ENCODE results near the gene ZBTB24. TPM values are rescaled to one million over a fixed set of nuclear protein-coding genes. Genes with fewer than 3 reads are reported as not detected.

Gene ZBTB24
- total and polyA plus RNA-seq, 10 donors, result 4.5 to 15.0 (median 11.9) TPM

DNA sequence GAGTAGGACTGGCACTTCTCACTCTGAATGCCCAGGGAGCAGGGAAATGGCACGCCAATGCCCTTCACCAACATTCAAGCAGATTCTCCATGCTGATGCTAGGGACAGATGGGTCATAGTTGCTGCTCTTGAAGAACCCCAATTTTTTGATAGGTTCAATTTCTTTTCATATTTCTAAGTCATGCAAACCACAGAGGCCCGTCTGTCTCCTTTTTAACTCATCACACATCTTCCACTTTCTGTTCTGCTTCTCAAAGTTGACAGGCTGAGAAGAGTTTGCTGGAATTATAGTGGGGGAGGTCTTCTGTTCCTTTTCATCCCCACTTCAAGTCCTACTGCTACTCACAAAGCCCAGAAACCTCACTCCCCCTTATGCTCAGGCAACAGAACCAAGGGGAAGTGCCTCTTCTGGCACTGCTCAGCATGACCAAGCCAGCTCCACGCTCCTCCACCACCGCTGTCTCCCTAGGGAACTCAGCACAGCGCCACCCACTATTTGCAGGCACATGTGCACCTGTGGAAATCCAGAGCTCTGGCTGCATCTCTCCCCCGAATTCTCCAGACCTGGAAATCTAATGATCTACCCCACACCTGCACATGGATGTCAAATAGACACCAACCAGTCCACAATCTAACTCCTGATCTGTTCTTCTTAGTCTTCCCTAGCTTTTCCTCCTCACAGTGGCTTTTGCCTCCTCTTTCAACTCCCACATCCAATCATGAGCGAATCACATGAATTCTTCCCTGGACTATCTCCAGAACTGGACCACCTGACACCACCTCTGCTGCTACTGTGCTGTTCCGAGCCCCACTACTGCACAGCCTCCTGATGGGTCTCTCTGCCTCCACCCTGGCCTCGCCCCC is 10.7 kb downstream of the ZBTB24 start:
- TF ChIP-seq POLR2A (IDR thresholded peaks at IDR 0.05), result no peak
- TF ChIP-seq POLR2AphosphoS5 (IDR thresholded peaks at IDR 0.05), result peak in 1 of 3 donors; percentile 49
- peaks cover 8 to 73% (median 31%) of the 10 kb centered on the region in 6 donors for H3K4me1 ChIP-seq
- H3K9me3 ChIP-seq, result no peaks in the 10 kb centered on the region
- H3K4me3 ChIP-seq, result no peak overlapping the region
- 72 to 85% (median 80%) methylated on average over 7 to 9 of the region's 9 CpGs for WGBS, 5 donors
- intact Hi-C loops (cut with DNase I; ENCODE audit: low total_unique reads), result no loop called here
- H3K36me3 ChIP-seq, result peaks cover 0 to 100% (median 77%) of the 10 kb centered on the region in 6 donors
- no peaks in the 10 kb centered on the region for H3K27me3 ChIP-seq (replicated peaks in 1 of 7)
- no peak for DNase-seq
- peak overlapping the region in 1 of 8 donors; percentile 37 for H3K27ac ChIP-seq

- H3K9me3 ChIP-seq, result no peaks in the 10 kb centered on the region
- peak overlapping the region in 1 of 8 donors; percentile 37 for H3K27ac ChIP-seq
- H3K4me3 ChIP-seq, result no peak overlapping the region
- no peaks in the 10 kb centered on the region for H3K27me3 ChIP-seq (replicated peaks in 1 of 7)
- 87 to 91% (median 88%) methylated on average over 3 to 5 of the region's 5 CpGs for WGBS, 5 donors
- TF ChIP-seq POLR2AphosphoS5 (IDR thresholded peaks at IDR 0.05) (no peak), POLR2A (IDR thresholded peaks at IDR 0.05) (no peak), CTCF (IDR thresholded peaks at IDR 0.05 in 8 of 11, conservative IDR thresholded peaks at IDR 0.05 in 3 of 11) (no peak)
- H3K4me1 ChIP-seq, result peaks cover 3 to 64% (median 20%) of the 10 kb centered on the region in 6 donors
- intact Hi-C loops (cut with DNase I; ENCODE audit: low total_unique reads), result no loop called here
- no peak for DNase-seq
- peaks cover 0 to 100% (median 82%) of the 10 kb centered on the region in 6 donors for H3K36me3 ChIP-seq
Measured at GRCh38 chr6:109471105-109471810, 11.8 kb downstream of the ZBTB24 start.

GRCh38 chr6:109469591-109470189 is 13.3 kb downstream of the ZBTB24 start:
- no peaks in the 10 kb centered on the region for H3K27me3 ChIP-seq (replicated peaks in 1 of 7)
- no peak for DNase-seq
- H3K4me1 ChIP-seq, result peaks cover 3 to 67% (median 16%) of the 10 kb centered on the region in 6 donors
- H3K27ac ChIP-seq, result peak overlapping the region in 1 of 8 donors; percentile 49
- H3K9me3 ChIP-seq, result no peaks in the 10 kb centered on the region
- 75 to 94% (median 84%) methylated on average over 5 of the region's 5 CpGs for WGBS, 5 donors
- no peak overlapping the region for H3K4me3 ChIP-seq
- TF ChIP-seq POLR2AphosphoS5 (IDR thresholded peaks at IDR 0.05), result no peak
- TF ChIP-seq CTCF (IDR thresholded peaks at IDR 0.05 in 8 of 11, conservative IDR thresholded peaks at IDR 0.05 in 3 of 11), result no peak
- no peak for TF ChIP-seq POLR2A (IDR thresholded peaks at IDR 0.05)
- intact Hi-C loops (cut with DNase I; ENCODE audit: low total_unique reads), result no loop called here
- H3K36me3 ChIP-seq, result peaks cover 2 to 100% (median 81%) of the 10 kb centered on the region in 6 donors

GRCh38 chr6:109467696-109468095 is 15.3 kb downstream of the ZBTB24 start:
- WGBS, 5 donors, result 92 to 98% (median 95%) methylated on average over 6 of the region's 6 CpGs
- intact Hi-C loops (cut with DNase I; ENCODE audit: low total_unique reads), result no loop called here
- H3K36me3 ChIP-seq, result peaks cover 2 to 100% (median 72%) of the 10 kb centered on the region in 6 donors

More at GRCh38 chr6:109467696-109468095, 15.3 kb downstream of the ZBTB24 start:
- DNase-seq, result no peak
- Histone ChIP-seq H3K9me3 (no peaks in the 10 kb centered on the region), H3K4me1 (peaks cover 3 to 60% (median 11%) of the 10 kb centered on the region in 6 donors), H3K27ac (no peak overlapping the region), H3K27me3 (replicated peaks in 1 of 7) (no peaks in the 10 kb centered on the region), H3K4me3 (no peak overlapping the region)
- TF ChIP-seq POLR2A (IDR thresholded peaks at IDR 0.05), result no peak
- no peak for TF ChIP-seq CTCF (IDR thresholded peaks at IDR 0.05 in 8 of 11, conservative IDR thresholded peaks at IDR 0.05 in 3 of 11)
- no peak for TF ChIP-seq POLR2AphosphoS5 (IDR thresholded peaks at IDR 0.05)

All from spleen (tissue), 11 donors.